Mononuclear cell (primary cell): ENCODE data around the gene AGPAT2. TPM values are rescaled to one million over a fixed set of nuclear protein-coding genes. Genes with fewer than 3 reads are reported as not detected.
"Not testable (repeated sequence)": the region's sequence is repeated elsewhere in the genome, so short reads cannot be mapped to it uniquely, and the experiment has no call there.

Source experiments
- H3K27me3 ChIP-seq: 2 replicates; pipeline ENCODE4 v1.6.0; 2011; ENCODE audit warnings: low read length, control low read depth; ENCODE audit not compliant: insufficient read depth
- H3K4me1 ChIP-seq: 2 replicates; pipeline ENCODE4 v1.5.1; 2011; ENCODE audit warnings: mild to moderate bottlenecking, low read length, control low read depth; ENCODE audit not compliant: insufficient read depth
- H3K4me3 ChIP-seq: 2 replicates; pipeline ENCODE4 v1.5.1; 2011; ENCODE audit warnings: mild to moderate bottlenecking, low read length, moderate library complexity
- H3K9me3 ChIP-seq: 2 replicates; pipeline ENCODE4 v1.5.1; 2011; ENCODE audit warnings: low read depth, mild to moderate bottlenecking, control low read depth, low read length
- total RNA-seq: library from RNA; depleted of rRNA; stranded (reverse); fragments of >200 nt; gene quantifications from one replicate; pipeline ENCODE4 v1.2.3, GENCODE V29; 2012

The AGPAT2 gene
- total RNA-seq, 1 donor: 18.7 TPM

- H3K4me1 ChIP-seq: peaks cover 13% of the 10 kb centered on the region
- H3K9me3 ChIP-seq, H3K27me3 ChIP-seq: not testable (repeated sequence)
Measured at GRCh38 chr9:136632072-136632471, 55.2 kb downstream of the AGPAT2 start.

GRCh38 chr9:136631038-136632000, 55.9 kb downstream of the AGPAT2 start:
- no peaks in the 10 kb centered on the region for H3K27me3 ChIP-seq
- no peaks in the 10 kb centered on the region for H3K9me3 ChIP-seq
- H3K4me3 ChIP-seq: no peak overlapping the region
- peaks cover 13% of the 10 kb centered on the region for H3K4me1 ChIP-seq

More at GRCh38 chr9:136632072-136632471, 55.2 kb downstream of the AGPAT2 start:
- not testable (repeated sequence) for H3K4me3 ChIP-seq

GRCh38 chr9:136630662-136630992, 56.6 kb downstream of the AGPAT2 start:
- peaks cover 15% of the 10 kb centered on the region for H3K4me1 ChIP-seq
- H3K4me3 ChIP-seq: no peak overlapping the region
- H3K9me3 ChIP-seq: no peaks in the 10 kb centered on the region
- no peaks in the 10 kb centered on the region for H3K27me3 ChIP-seq

GRCh38 chr9:136629879-136630661, 57.2 kb downstream of the AGPAT2 start:
- H3K27me3 ChIP-seq: no peaks in the 10 kb centered on the region
- peaks cover 20% of the 10 kb centered on the region for H3K4me1 ChIP-seq
- no peak overlapping the region for H3K4me3 ChIP-seq
- H3K9me3 ChIP-seq: no peaks in the 10 kb centered on the region

DNA sequence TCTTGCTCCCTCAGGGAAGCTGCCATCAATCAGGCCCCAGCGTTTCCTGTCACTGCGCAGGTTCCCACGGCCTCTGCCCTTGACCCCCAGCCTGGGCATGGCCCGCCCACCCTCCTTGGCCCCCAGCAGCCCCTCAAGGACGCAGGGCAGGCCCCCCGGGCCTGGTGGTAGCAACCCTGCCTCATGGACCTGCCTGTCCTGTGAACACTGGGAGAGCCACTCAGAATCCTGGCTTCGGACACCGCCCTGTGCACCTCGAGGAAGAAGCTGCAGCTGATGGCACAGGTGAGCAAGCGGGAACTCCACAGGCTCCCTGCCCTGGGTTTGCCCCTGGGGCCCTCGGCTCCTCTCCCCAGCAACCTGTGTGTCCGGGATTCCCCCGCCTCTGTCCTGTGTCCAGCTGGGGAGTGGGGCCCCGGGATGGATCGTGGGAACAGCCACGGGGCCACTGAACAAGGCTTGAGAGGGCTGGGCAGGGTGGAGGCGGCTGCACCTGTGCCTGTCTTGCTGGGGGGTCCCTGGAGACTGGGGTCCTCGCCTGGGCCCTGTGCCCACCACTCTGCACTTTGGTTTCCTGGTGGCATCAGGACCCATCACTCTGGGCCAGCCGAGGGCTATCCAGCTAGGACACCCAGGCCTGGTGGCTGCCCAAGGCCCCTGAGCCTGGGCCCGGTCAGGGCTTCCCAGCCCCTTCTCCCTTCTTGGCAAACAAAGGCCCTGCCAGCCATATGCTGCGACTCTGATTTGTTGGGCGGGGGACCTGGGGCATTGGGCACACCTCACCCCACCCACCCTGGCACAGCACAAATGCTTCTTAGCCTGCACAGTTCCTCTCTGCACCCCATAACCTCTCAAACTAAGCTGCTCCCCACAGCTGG, 58.0 kb downstream of the AGPAT2 start:
- H3K4me1 ChIP-seq: peaks cover 25% of the 10 kb centered on the region

GRCh38 chr9:136628268-136628667, 59.0 kb downstream of the AGPAT2 start:
- H3K27me3 ChIP-seq: no peaks in the 10 kb centered on the region
- H3K9me3 ChIP-seq: no peaks in the 10 kb centered on the region
- no peak overlapping the region for H3K4me3 ChIP-seq
- peaks cover 30% of the 10 kb centered on the region for H3K4me1 ChIP-seq

More for the DNA sequence above, 58.0 kb downstream of the AGPAT2 start:
- H3K27me3 ChIP-seq: no peaks in the 10 kb centered on the region
- H3K9me3 ChIP-seq: no peaks in the 10 kb centered on the region
- H3K4me3 ChIP-seq: no peak overlapping the region

DNA sequence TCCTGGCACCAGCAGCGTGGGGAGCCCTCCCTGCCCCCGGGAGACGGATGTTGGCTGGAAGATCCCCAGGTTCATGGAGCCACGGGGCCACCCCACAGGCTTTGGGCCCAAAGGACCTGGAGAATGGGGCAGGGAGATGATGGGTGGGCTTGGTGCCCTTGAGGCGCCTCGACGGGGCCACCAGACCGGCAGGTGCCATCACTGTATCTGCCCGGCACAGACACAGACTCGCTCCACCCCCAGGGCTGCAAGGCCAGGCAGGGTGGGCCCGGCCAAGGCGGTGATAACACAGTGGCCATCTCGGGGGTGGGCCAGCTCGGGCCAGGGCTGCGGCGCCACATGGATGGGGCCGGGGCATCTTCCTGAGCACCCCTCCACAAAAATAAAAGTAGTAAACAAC, 59.6 kb downstream of the AGPAT2 start:
- Histone ChIP-seq H3K4me3 (no peak overlapping the region), H3K4me1 (peaks cover 30% of the 10 kb centered on the region), H3K27me3 (no peaks in the 10 kb centered on the region), H3K9me3 (no peaks in the 10 kb centered on the region)

DNA sequence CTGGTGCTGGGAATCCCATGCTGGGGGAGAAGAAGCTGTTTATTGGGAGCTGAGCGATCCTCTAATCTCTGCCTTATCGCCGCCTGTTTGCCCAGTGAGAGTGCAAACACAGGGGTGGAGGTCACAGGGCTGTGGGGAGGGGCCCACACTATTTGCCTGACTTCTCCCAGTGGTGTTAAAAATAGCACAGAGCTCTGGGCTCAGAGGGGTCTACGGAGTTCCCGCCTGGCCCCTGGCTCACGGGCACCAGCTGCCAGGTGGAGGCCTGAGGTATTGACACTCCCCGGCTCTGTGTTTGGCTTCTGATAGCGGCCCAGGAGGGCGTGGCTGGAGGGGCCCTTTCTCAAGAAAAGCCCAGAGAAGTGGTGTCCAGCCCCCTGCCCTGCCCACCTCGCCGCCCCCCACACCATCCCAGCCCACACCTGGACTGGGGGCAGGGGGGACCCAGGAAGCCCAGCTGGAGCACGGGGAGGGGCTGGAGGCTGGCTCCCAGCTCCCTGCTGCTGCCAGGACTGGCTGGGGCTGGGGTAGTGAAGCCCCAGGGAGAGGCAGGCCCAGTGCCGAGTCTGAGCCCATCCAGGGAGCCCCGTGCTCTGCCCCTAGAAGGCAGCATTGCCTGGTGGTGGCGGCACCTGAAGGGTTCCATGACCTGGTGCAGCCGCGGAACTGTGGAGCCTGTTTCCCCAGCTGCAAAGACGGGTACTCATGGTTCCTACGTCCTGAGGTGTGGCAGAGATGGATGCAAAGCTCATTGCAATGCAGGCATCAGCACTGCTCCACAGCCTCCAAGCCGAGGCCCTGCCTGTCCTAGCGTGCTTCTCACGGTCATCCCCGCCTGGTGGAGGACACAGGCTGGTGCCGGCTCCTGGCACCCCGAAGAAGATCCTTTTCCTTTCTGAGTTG, 60.3 kb downstream of the AGPAT2 start:
- Histone ChIP-seq H3K27me3 (no peaks in the 10 kb centered on the region), H3K4me1 (peaks cover 30% of the 10 kb centered on the region), H3K4me3 (no peak overlapping the region), H3K9me3 (no peaks in the 10 kb centered on the region)

DNA sequence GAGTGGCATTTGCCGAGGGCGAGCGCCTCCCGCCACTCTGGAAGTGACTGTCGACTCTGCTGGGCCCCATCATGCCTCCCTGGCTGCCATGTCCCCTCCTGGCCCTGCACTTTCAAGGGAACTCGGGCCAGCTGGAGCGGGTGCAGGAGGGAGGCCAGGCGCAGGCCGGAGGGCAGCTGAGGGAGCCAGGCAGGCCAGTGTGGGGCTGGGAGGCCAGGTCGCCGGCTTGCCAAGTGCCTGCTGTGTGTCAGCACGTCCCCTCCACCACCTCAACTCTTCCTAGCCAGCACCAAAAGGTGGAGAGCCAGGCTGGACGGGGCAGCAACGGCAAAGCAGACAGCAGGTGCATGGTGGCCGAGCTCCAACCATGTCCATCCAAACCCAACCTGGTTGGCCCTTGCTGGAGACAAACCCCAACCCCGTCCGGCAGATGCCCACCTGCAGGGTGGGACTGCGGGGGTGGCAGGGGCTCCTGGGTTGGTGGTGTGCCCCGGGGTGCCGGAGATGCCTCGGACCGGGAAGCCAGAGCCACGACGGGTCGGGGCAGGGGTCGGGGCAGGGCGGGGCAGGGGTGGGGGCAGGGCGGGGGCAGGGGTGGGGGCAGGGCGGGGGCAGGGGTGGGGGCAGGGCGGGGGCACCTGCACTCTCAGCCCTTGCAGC, 61.1 kb downstream of the AGPAT2 start:
- Histone ChIP-seq H3K4me1 (peaks cover 34% of the 10 kb centered on the region), H3K4me3 (no peak overlapping the region), H3K9me3 (no peaks in the 10 kb centered on the region), H3K27me3 (no peaks in the 10 kb centered on the region)

- Histone ChIP-seq H3K4me1 (peaks cover 38% of the 10 kb centered on the region), H3K4me3 (no peak overlapping the region), H3K27me3 (no peaks in the 10 kb centered on the region), H3K9me3 (no peaks in the 10 kb centered on the region)
Measured at GRCh38 chr9:136625101-136626065, 61.9 kb downstream of the AGPAT2 start.

DNA sequence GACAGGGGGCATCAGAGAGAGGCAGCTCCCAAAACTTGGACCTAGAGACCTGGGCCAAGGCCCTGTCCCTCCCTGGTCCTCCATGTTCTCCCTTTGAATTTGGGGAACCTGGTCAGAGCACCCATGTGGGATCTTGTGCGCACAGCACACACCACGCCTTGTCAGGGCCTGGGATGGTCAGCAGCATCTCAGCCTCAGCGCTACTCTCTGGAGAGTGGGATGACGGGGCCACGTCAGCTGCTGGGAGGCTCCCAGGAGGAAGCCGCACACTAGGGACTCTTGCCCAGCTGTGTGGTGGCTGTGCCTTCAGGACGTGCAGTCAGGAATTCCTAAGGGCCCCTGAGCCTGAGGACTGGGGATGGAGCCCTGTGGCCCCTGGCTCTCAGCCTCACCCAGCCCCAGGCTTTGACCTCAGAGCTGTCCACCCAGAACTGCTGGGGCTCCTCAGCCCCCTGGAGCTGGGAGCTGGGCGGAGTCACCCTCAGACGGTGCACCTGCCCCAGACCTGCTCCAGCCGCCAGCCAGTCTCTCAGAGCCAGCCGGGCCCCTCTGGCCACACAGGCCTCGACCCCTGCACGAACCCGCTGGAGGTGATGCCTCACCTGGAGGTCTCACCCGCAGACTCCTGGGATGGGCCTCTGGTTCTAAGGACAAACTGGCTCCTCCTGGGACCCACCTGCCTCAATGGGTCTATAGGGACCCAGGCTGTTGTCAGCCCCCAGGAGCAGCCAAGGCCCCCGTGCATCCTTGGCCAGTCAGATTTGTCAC, 62.9 kb downstream of the AGPAT2 start:
- H3K4me1 ChIP-seq: peaks cover 44% of the 10 kb centered on the region
- no peaks in the 10 kb centered on the region for H3K9me3 ChIP-seq
- no peaks in the 10 kb centered on the region for H3K27me3 ChIP-seq
- H3K4me3 ChIP-seq: no peak overlapping the region

DNA sequence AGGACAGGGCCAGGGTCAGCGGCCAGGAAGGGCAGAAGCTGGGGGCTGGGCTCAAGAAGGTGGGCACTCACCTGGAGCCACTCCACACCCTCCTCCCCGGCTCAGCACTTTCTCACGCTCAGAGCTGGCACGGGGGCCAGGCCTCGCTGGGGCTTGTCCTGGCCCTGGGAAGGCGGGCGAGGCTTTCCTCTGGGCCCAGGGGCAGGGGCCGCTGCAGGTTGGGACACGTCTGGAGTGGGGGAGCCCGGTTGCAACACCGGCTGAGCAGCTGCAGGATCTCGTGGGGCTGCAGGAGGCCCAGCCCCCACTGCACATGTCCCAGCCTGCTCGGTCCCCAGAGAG, 63.4 kb downstream of the AGPAT2 start:
- Histone ChIP-seq H3K9me3 (no peaks in the 10 kb centered on the region), H3K4me3 (no peak overlapping the region), H3K4me1 (peaks cover 49% of the 10 kb centered on the region), H3K27me3 (no peaks in the 10 kb centered on the region)
